Retinal pigment epithelial cell (primary cell): ENCODE results near the gene ACBD6.

Source experiments
- DNase-seq: peaks from one replicate; pipeline ENCODE4 v3.0.0-alpha.2; 2010; ENCODE audit warnings: low read depth
- H3K4me3 ChIP-seq: 2 replicates; pipeline ENCODE4 v1.5.1; 2011; ENCODE audit warnings: mild to moderate bottlenecking, low read length, control low read depth, moderate library complexity
- TF ChIP-seq, protein P1 (sequence below): conservative IDR thresholded peaks from 2 replicates; pipeline ENCODE4 v1.5.1; 2011; ENCODE audit warnings: low read depth, low read length, control low read depth, inconsistent platforms

Gene ACBD6

DNA sequence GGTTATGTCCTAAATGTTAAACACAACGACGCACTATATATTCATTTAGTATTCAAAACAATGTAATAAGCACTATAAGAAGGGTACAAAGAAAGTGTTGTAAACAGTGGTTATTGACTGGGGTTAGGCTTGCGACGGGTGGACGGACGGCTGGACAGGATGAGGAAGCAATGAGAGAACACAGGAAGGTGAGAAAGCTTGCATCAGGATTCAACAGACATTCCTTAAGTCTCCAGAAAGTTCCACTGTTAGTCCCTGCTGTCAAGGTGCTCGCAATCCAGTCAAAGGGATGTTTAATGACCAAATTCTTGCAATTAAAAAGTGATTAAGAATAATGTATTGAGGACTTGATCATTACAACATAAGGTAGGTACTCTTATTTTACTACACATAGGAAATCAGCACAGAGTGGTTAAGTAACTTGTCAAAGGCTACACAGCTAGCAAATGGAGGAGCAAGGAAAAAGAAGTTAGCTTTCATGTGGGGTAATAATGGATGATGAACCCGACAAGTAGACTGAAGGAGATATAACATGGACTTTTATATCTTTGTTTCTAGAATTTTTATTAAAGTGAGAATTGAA, 994 bp upstream of the ACBD6 start:
- H3K4me3 ChIP-seq = peak overlapping the region; percentile 94
- TF ChIP-seq, protein P1, sequence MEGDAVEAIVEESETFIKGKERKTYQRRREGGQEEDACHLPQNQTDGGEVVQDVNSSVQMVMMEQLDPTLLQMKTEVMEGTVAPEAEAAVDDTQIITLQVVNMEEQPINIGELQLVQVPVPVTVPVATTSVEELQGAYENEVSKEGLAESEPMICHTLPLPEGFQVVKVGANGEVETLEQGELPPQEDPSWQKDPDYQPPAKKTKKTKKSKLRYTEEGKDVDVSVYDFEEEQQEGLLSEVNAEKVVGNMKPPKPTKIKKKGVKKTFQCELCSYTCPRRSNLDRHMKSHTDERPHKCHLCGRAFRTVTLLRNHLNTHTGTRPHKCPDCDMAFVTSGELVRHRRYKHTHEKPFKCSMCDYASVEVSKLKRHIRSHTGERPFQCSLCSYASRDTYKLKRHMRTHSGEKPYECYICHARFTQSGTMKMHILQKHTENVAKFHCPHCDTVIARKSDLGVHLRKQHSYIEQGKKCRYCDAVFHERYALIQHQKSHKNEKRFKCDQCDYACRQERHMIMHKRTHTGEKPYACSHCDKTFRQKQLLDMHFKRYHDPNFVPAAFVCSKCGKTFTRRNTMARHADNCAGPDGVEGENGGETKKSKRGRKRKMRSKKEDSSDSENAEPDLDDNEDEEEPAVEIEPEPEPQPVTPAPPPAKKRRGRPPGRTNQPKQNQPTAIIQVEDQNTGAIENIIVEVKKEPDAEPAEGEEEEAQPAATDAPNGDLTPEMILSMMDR = no peak
- no peak for DNase-seq

DNA sequence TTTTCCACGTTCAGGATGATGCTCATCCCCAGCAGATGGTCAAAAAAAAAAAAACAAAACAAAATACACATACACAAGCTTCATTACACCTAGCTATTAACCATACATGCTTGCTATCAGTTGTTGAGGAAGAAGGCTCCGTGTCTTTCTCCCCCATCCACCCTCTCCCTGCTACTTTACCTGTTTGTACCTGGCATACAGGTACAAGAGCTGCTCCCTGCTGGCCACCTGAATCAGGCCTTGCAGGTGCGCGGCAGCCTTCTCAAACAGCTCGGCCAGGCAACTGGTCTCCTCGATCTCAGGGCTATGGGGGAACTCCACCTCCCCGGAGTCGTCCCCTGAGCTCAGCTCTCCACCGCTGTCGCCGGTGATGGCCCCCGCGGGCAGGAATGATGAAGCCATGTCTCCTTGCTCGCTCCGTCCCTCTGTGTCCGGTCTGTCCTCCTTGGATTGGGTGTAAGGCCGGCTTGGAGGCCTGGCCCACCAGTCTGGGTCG, 464 bp downstream of the ACBD6 start:
- DNase-seq = no peak
- peak overlapping the region; percentile 94 for H3K4me3 ChIP-seq
- TF ChIP-seq, protein P1 = no peak

DNA sequence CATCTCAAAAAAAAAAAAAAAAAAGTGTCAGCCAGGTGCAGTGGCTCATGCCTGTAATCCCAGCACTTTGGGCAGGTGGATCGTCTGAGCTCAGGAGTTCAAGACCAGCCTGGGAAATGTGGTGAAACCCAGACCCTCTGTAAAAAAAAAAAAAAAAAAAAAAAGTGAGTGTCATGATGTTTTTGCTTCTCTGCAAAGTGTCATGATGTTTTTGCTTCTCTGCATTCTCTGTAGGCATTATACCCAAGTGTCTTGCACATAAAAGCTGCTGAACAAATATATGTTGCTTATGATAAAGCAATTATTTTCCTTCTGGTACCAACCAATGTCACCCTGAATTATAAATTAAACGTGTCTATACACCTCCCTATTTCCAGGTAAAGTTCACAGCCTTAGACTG, 1.7 kb downstream of the ACBD6 start:
- no peak overlapping the region for H3K4me3 ChIP-seq
- TF ChIP-seq, protein P1 = no peak
- DNase-seq = no peak

DNA sequence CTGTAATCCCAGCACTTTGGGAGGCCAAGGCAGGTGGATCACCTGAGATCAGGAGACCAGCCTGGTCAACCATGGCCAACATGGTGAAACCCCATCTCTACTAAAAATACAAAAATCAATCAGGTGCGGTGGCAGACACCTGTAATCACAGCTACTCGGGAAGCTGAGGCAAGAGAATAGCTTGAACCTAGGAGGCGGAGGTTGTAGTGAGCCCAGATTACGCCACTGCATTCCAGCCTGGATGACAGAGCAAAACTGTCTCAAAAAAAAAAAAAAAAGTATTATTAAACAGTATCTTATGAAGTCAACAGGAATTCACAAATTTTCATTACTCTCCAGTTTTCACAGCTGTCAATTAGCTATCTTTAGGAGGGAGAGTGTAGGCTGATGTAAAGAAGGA, 3.8 kb downstream of the ACBD6 start:
- H3K4me3 ChIP-seq = no peak overlapping the region
- TF ChIP-seq, protein P1 = no peak
- DNase-seq = no peak

DNA sequence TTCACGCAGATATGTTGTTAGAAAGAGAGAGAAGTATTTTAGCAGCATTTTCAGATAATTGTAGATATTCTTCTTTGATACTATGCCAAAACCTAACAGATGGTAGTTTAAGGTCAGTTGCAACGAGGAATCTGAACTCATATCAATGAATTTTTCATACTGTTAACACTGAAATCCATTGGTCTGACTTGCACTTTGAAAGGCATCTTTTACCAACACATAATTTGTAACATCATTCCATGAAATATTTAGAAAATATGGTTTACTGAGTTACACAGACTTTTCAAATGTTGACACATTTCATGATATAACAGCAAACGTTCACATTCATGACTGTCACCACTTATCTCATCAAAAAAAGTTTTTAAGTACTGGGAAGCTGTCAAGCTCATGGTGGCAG, 4.6 kb downstream of the ACBD6 start:
- TF ChIP-seq, protein P1 = no peak
- no peak overlapping the region for H3K4me3 ChIP-seq
- no peak for DNase-seq

DNA sequence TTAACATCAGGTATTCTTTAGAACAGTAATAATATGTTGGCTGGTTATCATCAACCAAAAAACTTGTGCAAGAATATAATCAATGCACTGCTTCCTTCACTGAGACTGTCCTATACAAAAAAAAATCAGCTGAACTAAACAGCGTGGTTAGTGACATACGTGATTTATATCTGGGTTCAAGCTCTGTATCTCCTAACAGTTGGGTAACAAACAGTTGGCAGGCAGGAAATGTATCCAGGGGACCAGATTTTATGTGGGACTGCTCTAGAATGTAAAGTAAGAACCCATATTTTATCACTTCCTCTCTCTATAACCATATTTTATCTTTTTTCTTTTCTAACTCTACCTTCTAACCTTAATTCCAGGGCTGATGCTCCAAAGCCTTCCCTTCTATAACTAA, 8.0 kb downstream of the ACBD6 start:
- no peak for DNase-seq
- TF ChIP-seq, protein P1 = no peak
- H3K4me3 ChIP-seq = no peak overlapping the region

DNA sequence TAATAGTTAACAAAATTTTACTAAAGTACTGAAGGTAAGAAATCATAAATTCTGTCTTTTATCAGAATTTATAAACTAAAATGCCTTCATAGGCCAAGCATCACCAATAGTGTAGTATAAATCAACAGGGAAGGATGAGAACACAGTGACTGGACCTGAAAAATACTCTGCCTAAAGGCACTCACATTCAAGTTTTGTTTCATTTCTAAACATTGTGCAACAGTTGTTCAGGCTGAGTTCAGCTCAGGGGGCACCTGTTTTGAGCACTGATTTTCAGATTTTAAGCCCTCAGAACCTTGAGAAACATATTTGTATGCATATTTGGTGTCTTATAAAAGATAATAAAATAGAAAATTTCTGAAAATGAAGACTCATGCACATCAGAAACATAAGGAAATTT, 12.4 kb downstream of the ACBD6 start:
- no peak for DNase-seq
- no peak overlapping the region for H3K4me3 ChIP-seq
- TF ChIP-seq, protein P1 = no peak
